HG02970 (cell line): Measurements from ENCODE around the gene HIRA.
A peak's percentile ranks its signal among the peaks of the same experiment; 100 is the strongest.

Experiments used
- ATAC-seq: cut with Tn5 transposase; IDR thresholded peaks from one replicate; pipeline ENCODE4 v1.9.1; 2021; ENCODE audit warnings: mild to moderate bottlenecking, moderate library complexity, moderate number of reproducible peaks; ENCODE audit not compliant: unreplicated experiment, low FRiP score

Gene HIRA

GRCh38 chr22:19431649-19432132 lies at the start of gene HIRA:
Gene HIRA (minus strand): TSS chr22:19431733. CDS start chr22:19431476, 257 bp downstream.
- peak; percentile 53 for ATAC-seq

GRCh38 chr22:19480789-19481188 lies 49.3 kb upstream of the HIRA start:
- no peak for ATAC-seq

GRCh38 chr22:19480173-19480568 lies 48.6 kb upstream of the HIRA start:
- ATAC-seq: no peak

GRCh38 chr22:19479355-19480172 lies 48.0 kb upstream of the HIRA start, which contains the start of gene CDC45:
Gene CDC45 (plus strand): TSS chr22:19479920. CDS start chr22:19479969, 49 bp downstream.
- peak; percentile 91 for ATAC-seq

DNA sequence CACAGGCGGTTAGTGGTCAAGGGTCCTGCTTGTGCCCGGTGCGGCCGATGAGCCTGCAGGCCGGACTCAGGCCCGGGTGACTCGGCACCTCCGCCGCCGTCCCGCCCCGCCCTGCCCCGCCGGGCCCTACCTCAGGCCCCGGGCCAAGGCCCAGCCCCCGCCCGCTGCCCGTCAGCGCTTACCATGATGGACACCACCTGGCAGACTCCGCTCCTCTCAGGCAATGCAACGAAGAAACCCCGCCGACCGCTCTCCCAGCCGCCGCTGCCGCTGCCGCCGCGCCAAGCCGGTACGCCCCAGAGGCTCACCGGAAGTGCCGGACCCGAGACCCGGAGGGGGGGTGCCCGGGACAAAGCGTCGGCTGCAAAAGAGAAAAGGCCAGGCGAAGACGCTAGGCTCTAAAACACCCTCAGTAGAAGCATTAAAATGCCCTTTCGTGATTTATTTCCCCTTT lies 47.4 kb upstream of the HIRA start, which contains the start of gene UFD1:
Gene UFD1 (minus strand): TSS at position 293 of the 454 bp plus-strand sequence. CDS start 108 bp downstream, at position 185.
- ATAC-seq: peak; percentile 51

GRCh38 chr22:19478045-19478900 lies 46.7 kb upstream of the HIRA start:
- ATAC-seq: no peak

- no peak for ATAC-seq
Measured at GRCh38 chr22:19477321-19478044, 46.0 kb upstream of the HIRA start.

DNA sequence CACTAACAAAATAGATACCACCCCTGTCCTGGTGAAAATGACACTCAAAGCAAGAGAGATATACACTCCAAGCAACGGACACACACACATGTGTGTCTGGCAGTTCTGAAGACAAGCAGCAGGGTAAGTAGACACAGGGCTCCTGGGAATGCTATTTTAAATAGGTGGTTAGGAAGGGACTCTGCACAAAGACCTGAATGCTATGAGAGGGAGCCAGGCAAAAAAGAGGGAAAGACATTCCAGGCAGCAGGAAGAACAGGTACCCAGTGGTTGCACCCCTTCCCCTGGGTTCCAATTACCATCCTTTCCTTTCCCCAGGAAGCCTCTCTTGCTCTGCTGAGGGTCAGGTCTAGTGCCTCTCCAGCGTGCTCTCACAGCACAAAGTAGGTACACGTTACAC lies 44.5 kb upstream of the HIRA start:
- no peak for ATAC-seq

DNA sequence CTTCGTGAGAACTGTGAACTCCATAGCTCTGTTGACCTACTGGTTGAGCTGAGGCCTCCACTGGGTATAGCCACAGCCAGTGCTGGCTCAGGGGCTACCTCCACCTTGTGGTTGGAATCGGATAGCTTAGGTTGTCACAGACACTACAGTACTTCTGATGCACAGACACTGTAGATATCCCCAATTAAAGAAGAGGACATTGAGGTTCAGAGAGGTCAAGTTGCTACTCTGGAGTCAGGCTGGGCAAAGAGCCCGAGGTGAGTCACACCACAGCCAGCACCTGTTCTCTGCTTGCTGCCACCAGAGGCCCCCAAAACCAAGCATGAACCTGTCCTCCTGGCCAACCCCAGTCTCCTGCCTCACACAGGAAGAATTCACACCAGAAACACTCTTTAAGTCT lies 42.0 kb upstream of the HIRA start:
- ATAC-seq: no peak

DNA sequence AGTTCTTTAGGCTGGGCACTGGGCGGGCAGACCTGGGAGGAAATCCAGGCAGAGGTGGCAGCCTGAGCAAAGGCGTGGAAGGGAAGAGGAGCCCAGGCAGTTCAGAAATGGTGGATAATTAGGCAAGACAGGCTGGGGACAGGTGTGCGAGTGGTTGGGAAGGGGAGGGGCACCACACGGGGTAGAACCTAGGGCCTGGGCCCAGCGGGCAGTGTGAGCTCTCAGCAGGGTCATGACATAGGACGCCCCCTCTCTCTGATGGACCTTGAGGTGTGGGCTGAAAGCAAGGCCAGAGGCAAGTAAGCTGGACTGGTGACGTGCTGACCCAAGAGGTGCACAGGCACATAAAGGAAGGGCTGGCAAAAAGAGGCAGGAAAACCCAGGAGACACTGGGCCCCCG lies 40.7 kb upstream of the HIRA start:
- ATAC-seq: no peak

DNA sequence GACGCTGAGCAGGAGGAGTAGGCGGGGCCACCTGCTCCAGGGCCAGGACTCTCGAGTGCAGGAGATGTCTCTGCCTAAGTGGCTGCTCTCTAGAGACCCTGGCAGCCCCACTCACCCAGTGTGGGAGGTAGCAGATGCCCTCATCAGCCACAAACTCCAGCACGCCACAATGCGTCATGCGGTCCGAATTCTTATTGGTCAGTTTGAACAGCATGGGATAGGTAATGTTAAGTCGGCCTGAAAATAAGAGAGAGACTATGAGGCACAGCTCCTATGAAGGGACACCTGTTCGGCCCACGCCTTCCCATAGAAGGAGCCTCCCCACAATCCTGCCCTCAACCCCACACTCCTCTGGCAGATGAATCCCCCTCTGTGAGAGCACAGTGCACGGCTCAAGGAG lies 40.0 kb upstream of the HIRA start:
- no peak for ATAC-seq

DNA sequence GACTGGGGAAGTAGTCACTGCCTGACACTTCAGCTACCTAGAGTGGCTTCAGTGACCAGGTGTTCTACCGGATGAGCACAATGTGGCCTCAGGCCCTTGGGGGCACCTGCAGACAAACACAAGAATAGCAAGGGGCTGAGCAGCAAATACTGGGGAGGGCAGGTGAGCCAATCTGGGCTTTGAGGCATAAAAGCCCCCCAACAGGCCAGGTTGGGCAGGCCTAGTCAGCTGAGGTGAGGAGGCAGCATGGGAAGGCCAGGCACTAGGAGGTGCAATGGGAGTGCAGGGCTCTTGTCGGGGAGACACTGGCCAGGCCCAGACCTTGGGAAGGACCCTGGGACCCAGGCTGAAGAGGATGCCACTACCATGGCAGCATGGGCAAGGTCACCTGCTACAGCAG lies 38.5 kb upstream of the HIRA start:
- ATAC-seq: no peak

DNA sequence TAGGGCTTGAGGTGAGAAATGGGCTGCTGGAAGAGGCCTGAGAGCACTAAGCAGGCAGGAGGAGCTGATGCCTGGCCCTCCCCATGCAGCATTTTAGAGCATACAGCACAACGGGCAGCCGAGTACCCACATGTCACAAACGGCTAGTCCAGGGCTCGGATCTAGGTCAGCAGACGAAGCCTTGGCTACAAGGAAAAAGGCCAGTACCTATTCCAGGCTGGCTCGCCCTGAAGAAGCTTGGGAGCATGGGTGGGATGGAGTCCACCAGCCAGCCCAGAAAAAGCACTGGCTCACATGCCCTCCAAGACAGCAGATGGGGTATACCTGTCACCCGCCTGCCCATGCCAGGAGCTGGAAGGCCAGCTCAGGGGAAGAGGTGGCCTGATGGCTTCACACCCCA lies 37.9 kb upstream of the HIRA start:
- no peak for ATAC-seq

GRCh38 chr22:19467912-19468311 lies 36.4 kb upstream of the HIRA start:
- no peak for ATAC-seq

DNA sequence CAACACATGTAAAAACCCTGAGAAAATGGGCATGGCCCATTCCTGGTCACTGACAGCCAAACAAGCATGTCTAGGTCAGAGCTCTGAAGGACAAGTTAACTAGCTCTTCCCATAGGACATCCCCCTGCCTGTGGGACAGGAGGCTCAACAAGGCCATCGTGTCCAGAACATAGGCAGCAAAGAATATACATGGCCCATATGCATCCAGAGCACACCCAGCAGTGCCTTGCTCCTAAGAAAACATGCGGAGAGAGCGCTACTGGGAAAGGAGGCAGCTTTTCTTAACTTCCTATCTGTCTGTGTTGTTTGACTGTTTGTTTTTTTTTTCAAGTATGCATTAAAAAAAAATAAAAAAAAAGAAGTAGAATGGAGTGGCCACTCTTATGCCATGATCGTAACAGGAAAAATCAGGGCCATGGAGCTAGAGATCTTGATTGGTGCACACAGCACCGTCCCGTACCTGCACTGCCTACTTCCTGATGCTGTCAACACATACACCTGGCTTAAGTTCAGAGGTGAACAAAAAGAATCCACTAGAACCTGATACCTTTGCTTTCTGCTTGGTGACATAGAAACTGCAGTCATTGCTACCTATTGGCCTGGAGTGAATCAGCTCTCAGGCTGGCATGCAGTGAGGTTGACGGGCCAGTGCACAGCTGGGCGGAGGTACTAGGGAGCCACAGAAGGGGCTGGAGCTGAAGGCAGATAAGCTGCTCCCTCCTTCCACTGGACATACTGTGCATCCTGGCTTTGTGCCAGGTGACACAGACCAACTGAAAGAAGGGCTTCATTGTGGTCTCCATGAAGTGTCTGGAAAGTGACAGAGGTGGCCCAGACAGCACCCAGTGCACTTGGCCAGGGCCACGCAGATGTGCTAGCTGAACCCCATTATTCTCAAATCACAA lies 35.6 kb upstream of the HIRA start:
- no peak for ATAC-seq

DNA sequence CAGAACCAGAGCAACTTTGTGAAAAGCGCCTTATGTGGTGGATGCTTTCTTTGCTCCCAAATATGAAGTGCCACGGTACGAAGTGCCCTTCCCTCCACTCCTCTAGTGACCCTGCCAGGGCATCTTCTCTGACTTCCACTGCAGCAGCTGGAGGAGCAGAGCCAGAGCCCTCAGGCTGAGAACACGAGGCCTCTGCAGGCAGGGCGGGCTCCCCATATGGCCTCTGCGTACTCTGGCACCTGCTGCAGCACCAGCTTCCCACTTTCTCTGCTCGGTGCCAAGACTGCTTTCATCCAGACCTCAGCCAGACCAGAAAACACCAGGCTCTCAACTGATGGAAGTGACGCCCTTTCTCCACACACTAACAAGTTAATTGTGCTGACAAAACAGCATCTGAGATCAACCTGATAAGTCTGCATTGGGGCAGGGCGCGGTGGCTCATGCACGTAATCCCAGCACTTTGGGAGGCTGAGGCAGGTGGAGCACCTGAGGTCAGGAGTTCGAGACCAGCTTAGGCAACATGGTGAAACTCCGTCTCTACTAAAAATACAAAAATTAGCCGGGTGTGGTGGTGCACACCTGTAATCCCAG lies 34.7 kb upstream of the HIRA start:
- no peak for ATAC-seq

- no peak for ATAC-seq
Measured at GRCh38 chr22:19464975-19465374, 33.4 kb upstream of the HIRA start.

- no peak for ATAC-seq
Measured at GRCh38 chr22:19464546-19464945, 33.0 kb upstream of the HIRA start.
